Left hindlimb (tissue), 1 donor: ENCODE measurements around the gene HMGB3.
A peak's percentile ranks its signal among the peaks of the same experiment; 100 is the strongest.
"Not testable (repeated sequence)": the region's sequence is repeated elsewhere in the genome, so short reads cannot be mapped to it uniquely, and the experiment has no call there.

Experiments
- DNase-seq: peaks from one replicate; pipeline ENCODE4 v3.0.0-alpha.2; 2018

HMGB3 gene

GRCh38 chrX:150982788-150983520 lies at the start of gene HMGB3:
TSS of gene HMGB3 (plus strand) at chrX:150983335. CDS start at chrX:150985600, 2,265 bp downstream.
- DNase-seq = peak; percentile 90

GRCh38 chrX:150933945-150934350 lies 49.2 kb upstream of the HMGB3 start:
- DNase-seq = no peak

- no peak for DNase-seq
These were observed 48.7 kb upstream of the HMGB3 start for GRCh38 chrX:150934453-150934852.

- no peak for DNase-seq
These were observed 47.7 kb upstream of the HMGB3 start for GRCh38 chrX:150935467-150935866.

- DNase-seq = no peak
These were observed 46.6 kb upstream of the HMGB3 start for GRCh38 chrX:150936556-150936955.

- DNase-seq = no peak
These were observed 42.2 kb upstream of the HMGB3 start for GRCh38 chrX:150940844-150941495.

GRCh38 chrX:150941580-150941979 lies 41.6 kb upstream of the HMGB3 start:
- no peak for DNase-seq

- no peak for DNase-seq
These were observed 40.1 kb upstream of the HMGB3 start for GRCh38 chrX:150942942-150943594.

GRCh38 chrX:150944233-150944632 lies 38.9 kb upstream of the HMGB3 start:
- DNase-seq = no peak

GRCh38 chrX:150954951-150955350 lies 28.2 kb upstream of the HMGB3 start:
- no peak for DNase-seq

GRCh38 chrX:150955590-150955989 lies 27.5 kb upstream of the HMGB3 start:
- no peak for DNase-seq

- peak; percentile 47 for DNase-seq
These were observed 25.0 kb upstream of the HMGB3 start for GRCh38 chrX:150958177-150958576.

GRCh38 chrX:150959557-150959956 lies 23.6 kb upstream of the HMGB3 start:
- DNase-seq = no peak

GRCh38 chrX:150961631-150962030 lies 21.5 kb upstream of the HMGB3 start:
- no peak for DNase-seq

GRCh38 chrX:150964416-150964815 lies 18.7 kb upstream of the HMGB3 start:
- not testable (repeated sequence) for DNase-seq

- no peak for DNase-seq
These were observed 16.9 kb upstream of the HMGB3 start for GRCh38 chrX:150966235-150966634.

- no peak for DNase-seq
These were observed 16.4 kb upstream of the HMGB3 start for GRCh38 chrX:150966742-150967141.

GRCh38 chrX:150967786-150968185 lies 15.3 kb upstream of the HMGB3 start:
- DNase-seq = no peak

GRCh38 chrX:150968862-150969720 lies 14.0 kb upstream of the HMGB3 start:
- no peak for DNase-seq

- no peak for DNase-seq
These were observed 10.7 kb upstream of the HMGB3 start for GRCh38 chrX:150972450-150972849.

GRCh38 chrX:150975655-150976390 lies 7.3 kb upstream of the HMGB3 start:
- no peak for DNase-seq
